Stimulated activated CD4-positive, alpha-beta T cell treated with anti-CD3 and anti-CD28 coated beads, Interleukin-4, amount 100 ng/mL, for 1 hour (primary cell): ENCODE measurements around the gene HSD17B2.
"Not testable (repeated sequence)": the region's sequence is repeated elsewhere in the genome, so short reads cannot be mapped to it uniquely, and the experiment has no call there.

Source experiments
- DNase-seq: peaks from one replicate; pipeline ENCODE4 v3.0.0-alpha.2; 2020

Gene HSD17B2

DNA sequence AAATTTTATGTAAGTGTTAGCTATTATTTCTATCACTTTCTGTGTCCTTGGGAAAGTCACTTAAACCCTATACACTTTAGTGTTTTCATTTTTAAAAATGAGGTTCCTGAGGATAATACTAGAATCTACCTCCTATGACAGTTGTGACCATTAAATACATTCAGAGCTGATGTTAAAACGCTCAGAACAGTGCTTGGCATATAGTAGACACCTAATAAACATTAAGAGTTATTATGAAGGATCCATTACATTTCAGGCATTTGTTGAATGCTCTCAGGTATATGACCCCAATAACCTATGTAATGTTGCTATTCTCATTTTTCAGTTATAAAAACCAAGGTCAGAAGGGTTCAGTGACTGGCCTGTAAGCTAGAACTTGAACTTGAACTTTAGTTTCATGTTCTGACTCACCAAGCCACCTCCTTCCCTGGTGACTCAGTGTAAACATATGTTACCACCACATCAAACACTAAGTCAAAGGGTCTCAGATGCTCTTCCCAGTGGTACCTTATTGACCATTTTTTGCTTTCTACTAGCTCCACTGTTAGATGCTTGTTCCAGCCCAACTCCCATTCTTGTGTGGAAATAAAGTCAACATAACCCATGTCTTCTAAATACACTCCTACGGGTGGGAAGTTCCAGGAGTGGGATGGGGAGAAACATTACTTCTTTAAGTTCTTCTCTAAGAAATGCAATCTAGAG, 47.6 kb downstream of the HSD17B2 start:
- DNase-seq: no peak

DNA sequence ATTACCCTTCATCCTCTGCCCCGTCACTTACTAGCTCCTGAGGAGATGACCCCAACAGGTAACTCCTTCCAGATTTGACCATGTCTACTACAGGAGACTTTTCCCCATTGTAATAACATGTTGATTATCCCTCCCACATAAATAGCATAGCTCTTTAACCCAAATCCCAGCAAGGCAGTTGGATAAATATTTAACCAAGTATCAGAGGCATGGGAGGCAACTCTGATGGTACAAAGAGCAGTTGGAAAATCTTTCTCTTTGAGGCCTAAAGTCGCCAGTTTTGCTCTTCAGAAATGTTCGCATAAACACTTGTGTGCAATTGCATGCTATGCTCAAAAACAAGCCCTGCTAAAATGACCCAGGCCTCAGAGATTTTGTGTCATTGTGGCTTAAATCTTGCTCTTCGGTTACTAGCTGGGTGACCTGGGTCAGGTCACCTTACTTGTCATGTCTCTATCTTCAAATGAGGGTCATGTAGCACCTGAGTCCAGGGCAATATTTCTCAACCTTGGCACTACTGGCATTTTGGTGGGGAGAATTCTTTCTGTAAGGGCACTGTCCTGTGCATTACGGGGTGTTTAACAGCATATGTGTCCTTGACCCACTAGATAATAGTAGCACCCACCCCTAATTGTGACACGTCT, 48.8 kb downstream of the HSD17B2 start:
- DNase-seq: no peak

DNA sequence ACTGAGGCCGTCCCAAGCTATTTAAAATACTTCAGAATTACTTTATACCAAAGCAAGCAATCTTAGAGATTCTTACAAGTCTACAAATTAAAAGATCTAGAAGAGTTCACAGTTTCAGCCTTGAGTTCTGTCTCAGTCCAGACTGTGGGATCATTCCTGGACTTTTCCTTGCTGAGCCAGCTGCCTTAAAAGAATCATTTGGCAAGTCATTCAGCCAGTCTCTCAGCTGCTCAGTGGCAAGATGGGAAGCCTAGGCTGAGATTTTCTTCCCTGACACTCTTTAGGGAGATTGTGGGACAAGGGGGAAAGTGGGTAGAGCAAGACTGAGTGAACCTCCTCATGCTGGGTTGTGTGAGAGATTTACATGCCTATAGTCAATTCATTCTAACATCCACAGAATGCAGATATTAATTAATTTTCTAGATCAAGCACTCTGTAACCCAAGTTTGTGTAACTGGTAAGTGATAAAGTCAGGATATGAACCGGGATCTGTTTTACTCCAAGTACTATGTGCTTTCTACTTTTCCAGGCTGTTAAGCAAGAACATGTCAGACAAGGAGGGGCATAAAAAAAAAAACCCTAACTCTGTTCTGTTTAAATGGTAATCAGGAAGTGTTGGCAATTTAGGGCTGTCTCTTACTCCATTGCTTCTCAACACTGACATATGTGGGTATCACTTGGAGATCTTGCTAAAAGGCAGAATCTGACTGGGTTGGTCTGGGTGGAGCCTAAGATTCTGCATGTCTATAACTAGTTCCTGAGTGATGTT, 50.1 kb downstream of the HSD17B2 start:
- no peak for DNase-seq

DNA sequence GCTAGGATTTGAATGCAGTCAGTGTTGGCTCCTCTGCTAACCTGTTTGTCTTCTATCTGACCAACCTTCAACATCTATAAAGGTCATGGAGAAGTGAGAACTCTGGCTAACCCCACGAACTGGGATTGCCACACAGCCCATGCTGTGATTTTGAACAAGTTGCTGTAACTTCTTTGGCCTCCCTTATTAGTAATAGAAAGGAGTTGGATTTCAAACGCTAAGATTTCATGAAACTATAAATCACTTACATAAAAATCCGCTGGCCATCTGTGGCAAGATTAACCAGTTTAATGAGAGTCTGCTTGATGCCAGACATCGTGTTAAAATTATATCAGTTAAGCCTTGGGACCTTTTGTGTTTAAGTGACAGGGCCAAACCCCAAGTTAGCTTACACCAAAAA, 53.4 kb downstream of the HSD17B2 start:
- no peak for DNase-seq

DNA sequence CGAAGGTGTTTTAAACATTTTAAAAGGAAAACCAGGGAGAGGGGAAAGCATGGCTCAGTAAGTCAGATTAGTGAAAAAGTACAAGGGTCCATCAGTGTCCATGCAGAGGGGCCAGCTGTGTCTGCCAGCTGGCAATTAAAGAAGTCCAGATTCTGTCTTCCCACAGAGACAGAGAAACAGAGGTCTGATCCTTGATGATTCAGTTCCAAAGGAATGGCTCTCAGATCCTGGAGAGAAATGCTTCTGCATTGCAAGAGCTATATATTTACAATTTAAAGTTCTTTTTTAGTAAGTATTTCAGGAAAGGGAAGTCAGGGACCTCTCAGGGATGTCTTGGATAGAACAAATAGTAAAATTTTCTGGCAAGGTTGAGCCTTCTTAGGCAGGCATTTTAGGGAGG, 56.2 kb downstream of the HSD17B2 start:
- DNase-seq: no peak

DNA sequence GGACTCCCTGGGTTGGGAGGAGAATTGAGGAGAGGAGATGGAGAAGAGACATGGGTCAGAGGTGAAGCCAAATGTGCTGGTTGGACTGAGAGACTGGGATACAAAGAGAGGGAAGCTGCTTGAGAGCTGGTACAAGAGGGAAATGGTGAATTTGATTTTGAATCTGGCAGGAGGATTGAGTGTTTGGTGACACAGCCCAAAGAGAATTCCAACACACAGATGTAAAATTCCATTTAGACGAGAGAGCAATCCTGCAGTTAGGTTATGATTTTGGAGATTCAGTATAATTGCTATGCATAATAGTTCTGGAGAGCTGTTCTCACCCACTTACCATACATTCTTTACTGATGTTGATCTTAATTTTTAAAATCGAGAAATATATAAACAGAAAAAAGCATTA, 57.7 kb downstream of the HSD17B2 start:
- DNase-seq: no peak

DNA sequence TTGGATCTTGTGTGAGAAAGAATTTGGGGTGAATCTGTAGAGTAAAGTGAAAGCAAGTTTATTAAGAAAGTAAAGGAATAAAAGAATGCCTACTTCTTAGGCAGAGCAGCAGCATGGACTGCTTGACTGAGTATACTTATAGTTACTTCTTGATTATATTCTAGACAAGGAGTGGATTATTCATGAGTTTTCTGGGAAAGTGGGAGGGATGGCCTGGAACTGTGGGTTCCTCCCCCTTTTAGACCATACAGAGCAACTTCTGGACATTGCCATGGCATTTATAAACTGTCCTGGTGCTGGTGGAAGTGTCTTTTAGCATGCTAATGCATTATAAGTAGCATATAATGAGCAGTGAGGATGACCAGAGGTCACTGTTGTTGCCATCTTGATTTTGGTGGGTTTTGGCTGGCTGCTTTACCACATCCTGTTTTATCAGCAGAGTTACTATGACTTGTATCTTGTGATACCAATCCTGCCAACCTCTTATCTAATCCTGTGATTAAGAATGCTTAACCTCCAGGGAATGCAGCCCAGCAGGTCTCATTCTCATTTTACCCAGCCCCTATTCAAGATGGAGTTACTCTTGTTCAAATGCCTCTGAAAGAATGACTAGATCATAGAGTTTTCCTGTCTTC, 58.7 kb downstream of the HSD17B2 start:
- no peak for DNase-seq

DNA sequence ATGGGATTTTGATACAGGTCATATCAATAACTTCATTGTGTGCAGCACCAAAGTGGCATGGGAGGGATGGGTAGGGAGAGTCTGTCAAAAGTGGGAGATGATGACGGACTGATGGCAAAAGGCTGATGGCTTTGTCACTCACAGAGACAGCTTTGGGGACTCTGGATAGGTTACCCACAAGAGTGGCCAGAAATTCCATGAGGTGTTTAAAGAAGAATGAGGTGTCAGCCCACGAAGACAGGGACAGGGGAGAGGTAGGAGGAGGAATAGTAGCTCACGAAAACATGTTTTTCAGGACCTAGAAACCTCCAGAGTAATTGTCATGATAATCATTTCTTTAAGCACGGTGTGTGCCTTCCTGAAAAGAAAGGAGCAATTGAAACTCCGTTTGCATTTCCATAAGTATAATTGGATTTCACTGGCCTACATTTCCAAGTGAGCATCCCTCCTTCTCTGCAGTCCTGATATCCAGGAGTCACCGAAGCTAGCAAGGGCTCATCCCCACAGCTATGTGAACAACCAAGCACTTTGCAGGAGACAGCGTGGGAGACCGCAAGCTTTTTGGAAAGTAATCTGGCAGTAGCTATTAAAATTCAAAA, 60.0 kb downstream of the HSD17B2 start:
- no peak for DNase-seq

DNA sequence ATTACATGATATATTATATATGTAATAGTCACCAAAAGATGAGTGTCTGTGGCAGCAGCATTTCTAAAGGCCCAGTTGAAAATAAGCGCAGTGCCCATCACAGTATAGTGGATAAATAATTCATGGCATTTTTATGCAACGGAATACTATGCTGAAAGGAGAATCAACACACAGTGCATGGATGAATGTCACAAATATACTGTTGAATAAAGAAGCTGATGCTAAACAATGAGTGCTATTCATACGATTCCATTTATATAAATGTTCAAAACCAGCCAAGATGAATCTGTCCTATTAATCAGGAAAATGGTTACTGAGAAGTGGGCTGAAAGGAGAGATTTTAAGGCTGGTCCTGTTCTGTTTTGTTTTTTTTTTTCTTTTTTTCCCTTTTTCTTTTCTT, 61.6 kb downstream of the HSD17B2 start:
- DNase-seq: no peak

DNA sequence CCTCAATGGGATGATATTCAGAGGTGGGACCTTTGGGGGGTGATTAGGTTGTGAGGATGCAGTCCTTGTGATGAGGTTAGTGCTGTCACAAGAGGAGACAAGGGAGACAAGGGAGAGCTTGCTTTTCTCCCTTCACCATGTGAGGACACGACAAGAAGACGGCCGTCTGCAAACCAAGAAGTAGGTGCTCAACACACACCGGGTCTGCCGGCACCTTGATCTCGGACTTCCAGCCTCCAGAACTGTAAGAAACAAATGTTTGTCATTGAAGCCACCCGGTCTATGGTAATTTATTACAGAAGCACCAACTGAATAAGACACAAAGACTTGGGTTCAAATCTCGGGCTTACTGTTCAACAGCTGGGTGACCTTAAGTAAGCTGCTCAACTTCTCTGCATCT, 70.1 kb downstream of the HSD17B2 start:
- DNase-seq: no peak

DNA sequence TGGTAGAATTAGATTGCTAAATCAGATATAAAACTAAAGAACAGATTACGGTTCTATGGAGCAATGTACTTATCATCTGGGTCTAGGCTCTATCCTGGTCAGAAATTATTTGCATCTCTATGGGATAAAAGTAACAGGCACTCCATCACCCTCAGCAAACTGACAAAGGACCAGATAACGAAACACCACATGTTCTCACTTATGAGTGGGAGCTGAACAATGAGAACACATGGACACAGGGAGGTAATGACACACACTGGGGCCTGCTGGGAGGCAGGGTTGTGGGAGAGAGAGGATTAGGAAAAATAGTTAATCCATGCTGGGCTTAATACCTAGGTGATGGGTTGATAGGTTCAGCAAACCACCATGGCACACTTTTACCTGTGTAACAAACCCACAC, 73.0 kb downstream of the HSD17B2 start:
- DNase-seq: no peak

DNA sequence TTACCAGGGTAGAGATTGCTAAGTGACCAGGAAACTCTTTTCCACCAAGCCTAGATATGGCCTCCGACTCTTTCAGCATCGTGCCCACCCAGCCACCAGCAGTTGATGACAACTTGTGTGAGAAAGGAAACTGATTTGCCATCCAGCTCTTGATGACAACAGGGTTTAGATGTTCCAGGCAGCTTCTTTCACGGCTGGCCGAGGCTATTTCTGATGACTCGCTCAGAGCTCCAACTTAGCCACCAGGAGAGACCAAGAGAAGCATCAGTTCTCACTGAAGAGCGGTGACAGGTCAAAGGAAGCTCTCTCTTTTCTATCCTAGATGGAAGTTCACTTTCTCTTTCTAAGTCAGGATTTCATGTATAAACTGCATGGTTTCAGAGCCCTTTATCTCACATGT, 73.7 kb downstream of the HSD17B2 start:
- no peak for DNase-seq

DNA sequence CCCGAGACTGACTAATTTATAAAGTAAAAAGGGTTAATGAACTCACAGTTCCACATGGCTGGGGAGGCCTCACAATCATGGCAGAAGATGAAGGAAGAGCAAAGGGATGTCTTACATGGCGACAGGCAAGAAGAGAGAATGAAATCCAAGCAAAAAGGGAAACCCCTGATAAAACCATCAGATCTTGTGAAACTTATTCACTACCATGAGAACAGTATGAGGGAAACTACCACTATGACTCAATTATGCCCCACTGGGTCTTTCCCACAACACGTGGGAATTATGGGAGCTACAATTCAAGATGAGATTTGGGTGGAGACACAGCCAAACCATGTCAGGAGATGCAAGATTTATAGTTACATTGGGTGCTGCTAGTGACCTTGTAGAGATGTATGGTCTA, 74.2 kb downstream of the HSD17B2 start:
- DNase-seq: not testable (repeated sequence)

DNA sequence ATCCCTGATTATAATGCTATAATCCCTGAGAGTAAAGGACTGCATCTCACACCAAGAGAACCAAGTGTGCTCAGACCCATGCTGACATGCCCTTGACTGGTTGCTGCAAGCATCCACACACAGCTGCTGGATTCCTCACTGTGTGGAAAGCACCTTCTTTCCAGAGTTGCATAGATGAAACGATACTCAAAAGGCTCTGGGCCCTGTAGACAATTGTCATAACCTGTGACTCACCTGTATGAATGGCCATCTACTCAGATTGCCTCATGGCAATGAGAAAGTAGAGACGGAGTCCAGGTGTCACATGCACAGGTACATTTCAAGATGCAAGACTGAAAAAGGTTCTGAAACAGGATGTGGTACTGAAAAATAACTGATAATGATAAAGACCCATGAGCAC, 76.9 kb downstream of the HSD17B2 start:
- DNase-seq: no peak

DNA sequence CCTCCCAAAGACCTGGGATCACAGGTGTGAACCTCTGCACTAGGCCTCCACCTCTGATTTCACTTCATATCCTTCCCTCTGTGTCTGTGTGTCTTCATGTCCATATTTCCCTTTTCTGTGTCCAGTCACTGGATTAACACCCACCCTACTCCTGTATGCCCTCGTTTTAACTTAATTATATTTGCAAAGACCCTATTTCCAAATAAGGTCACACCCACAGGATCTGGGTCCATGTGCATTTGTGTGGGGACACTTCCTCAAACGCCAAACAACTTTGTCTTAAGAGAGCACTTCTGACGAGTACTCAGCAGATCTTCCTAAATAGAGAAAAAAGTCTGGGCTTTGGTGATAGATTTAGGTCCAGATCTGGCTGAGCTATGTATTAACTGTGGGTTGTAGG, 78.7 kb downstream of the HSD17B2 start:
- DNase-seq: no peak

DNA sequence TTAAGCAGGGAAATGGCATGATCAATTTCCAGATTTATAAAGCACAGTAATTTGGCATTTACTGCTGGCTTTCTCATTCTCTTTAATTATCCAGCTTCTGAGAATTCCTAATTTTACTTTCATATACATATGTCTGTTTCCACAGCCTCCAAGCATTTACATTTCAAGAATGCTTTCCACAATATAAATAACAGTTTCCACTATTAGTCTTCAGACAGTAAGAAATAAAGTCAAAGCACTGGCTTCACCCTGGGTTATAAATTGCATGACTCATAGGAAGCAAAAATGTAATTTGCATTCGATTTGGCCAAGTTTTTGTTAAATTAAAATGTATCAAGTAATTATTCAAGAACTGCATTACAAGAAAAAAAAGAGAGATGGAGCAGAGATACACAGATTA, 81.5 kb downstream of the HSD17B2 start:
- DNase-seq: no peak

DNA sequence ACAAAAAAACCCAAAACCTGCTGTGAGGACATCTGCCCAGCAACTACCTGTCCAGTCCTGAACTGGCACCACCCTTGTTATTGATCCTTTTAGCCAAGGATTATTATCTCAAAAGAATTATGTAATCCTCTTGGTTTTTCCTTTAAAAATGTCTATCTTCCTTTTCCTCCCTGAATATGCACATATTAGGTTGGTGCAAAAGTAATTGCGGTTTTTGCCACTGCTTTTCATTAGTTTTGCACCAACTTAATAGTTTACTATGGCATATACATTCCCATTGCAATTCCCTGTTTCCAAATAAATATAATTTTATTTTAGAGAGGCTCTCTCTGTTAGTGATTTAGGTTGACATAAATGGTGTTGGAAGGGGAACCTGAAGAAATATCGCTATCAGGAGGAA, 83.7 kb downstream of the HSD17B2 start:
- DNase-seq: no peak

DNA sequence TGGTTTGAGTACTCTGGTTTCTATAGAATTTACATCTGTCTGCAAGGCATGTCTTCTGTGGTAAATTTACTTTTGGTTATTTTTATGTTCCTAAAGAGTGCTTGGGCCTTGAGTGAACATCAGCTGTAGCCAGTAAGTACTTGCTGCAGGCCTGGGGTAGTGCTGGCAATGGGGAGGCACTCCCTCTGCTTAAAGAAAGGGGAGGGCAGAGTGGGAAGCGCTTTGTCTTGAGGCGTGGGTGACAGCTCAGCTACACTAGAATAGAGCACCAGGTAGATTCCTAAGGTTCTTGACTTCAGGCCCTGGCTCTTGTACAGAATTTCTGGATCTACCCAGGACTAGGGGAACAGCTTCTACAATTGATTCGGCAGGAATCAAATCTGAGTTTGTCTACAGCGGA, 84.4 kb downstream of the HSD17B2 start:
- no peak for DNase-seq

DNA sequence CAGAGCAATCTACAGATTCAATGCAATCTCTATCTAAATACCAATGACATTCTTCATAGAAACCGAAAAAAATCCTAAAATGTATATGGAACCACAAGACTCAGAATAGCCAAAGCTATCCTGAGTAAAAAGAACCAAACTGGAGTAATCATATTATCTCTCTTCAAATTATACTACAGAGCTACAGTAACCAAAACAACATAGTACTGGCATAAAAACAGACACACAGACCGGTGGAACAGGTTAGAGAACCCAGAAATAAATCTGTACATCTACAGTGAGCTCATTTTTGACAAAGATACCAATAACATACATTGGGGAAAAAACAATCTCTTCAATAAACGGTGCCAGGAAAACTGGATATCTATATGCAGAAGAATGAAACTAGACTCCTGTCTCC, 89.6 kb downstream of the HSD17B2 start:
- no peak for DNase-seq

DNA sequence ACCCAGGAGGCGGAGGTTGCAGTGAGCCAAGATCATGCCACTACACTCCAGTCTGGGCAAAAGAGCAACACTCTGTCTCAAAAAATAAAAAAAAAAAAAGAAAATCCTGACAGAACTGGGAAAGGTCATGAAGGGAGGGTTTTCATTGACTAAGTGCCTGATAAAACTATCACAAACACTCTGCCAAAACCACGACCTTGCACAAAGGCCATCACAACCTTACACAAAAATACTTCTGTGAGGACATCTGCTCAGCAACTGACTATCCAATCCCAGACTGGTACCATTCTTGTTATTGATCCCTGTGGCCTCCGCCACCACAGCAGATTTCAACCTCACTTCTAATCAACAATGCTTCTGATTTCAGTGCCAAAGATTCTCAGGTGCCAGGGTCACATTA, 94.8 kb downstream of the HSD17B2 start:
- no peak for DNase-seq

DNA sequence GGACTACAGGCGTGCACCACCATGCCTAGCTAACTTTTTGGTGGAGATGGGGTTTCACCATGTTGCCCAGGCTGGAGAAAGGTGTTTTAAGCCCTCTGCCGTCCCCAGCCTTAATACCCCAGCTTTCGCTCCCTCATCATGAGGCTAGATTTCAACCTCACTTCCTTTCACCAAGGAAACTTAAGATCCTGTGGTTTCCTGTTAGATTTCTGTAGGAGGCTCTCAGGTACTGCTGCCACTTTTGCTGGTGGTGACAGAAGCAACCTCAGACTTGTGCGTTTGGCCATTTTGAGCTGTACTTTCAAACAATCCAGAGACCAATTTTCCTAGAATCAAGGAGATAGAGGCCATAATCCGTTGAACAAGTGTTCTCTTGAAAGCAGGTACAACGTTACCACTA, 98.7 kb downstream of the HSD17B2 start:
- no peak for DNase-seq

DNA sequence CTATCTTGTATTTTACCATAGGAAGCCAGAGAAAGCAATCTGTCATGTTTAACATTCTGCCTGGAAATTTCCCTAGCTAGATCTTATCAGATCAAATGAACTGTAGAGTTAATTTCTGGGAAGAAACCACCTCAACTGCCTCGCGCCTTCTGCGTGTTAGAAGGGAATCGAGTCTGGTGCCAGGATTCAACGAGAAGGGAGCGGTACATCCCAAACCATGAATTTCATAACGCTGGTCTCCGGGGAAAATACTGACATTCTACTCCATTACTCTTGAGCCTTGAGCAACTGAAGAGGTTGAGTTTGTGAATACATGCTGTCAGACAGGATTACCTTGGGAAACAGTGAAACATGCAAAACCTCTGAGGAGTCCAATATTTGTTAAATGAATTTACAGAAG, 99.8 kb downstream of the HSD17B2 start:
- DNase-seq: no peak

DNA sequence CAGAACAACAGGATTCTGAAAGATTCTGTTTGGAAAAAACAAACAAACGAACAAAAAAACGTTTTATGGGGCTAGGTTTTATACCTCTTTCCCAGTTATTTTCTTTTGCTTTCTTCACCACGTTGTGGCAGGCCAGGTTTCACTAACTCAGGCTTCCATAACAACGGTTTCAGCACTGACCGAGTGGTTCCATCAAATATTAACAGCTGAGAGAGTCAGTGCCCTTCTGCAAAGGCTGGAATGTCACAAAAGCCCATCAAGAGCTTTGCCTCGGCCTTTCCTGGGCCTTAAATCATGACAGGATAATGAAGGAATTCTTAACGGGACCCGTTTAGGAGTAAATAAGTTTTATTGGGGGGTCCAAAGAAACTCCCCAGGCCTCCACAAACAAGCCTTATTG, 100.8 kb downstream of the HSD17B2 start:
- no peak for DNase-seq
